Mucosa of descending colon (tissue), 3 donors: ENCODE data around the gene HEBP1. TPM values are rescaled to one million over a fixed set of nuclear protein-coding genes. Genes with fewer than 3 reads are reported as not detected.
A peak's percentile ranks its signal among the peaks of the same experiment; 100 is the strongest.

Experiments used
- ATAC-seq: fragments of 200-7000 bp; cut with Tn5 transposase; one replicate; pipeline ENCODE4 v1.9.1; 2020; ENCODE audit warnings: mild to moderate bottlenecking, moderate library complexity
- DNase-seq, 3 donors: peaks; one replicate each; pipeline ENCODE4 v3.0.0-alpha.2; 2020
- H3K36me3 ChIP-seq: fragments of 200-600 bp; one replicate; pipeline ENCODE4 v1.8.0; 2021; ENCODE audit warnings: low read depth, mild to moderate bottlenecking
- H3K4me1 ChIP-seq: fragments of 200-600 bp; one replicate; pipeline ENCODE4 v1.8.0; 2021; ENCODE audit warnings: low read depth, mild to moderate bottlenecking
- H3K4me3 ChIP-seq: fragments of 200-600 bp; one replicate; pipeline ENCODE4 v1.8.0; 2021; ENCODE audit warnings: mild to moderate bottlenecking
- H3K9me3 ChIP-seq: fragments of 200-600 bp; one replicate; pipeline ENCODE4 v1.8.0; 2021; ENCODE audit warnings: mild to moderate bottlenecking
- intact Hi-C, 2 donors: fragments of 100-400 bp; cut with DNase I in 1 of 2; cut with micrococcal nuclease in 1 of 2; formaldehyde crosslinking; loops; one replicate each; pipeline versions ENCODE4 v1.11.0 to v1.11.1; 2022; cut with DNase I, micrococcal nuclease
- total RNA-seq, 3 donors: library from RNA; stranded (reverse); fragmentation: NEBNext Ultra II Directional in 2 of 3; extraction: Animal tissue kit (Norgen Biotek cat#: 25700) in 2 of 3; gene quantifications; one replicate each; pipeline versions ENCODE4 v1.2.1 to v1.2.4, GENCODE V29; 2021 to 2023
- TF ChIP-seq, protein P1 (sequence below): fragments of 200-600 bp; IDR thresholded peaks from one replicate; pipeline ENCODE4 v1.8.0; 2022; ENCODE audit warnings: antibody characterized with exemption, mild to moderate bottlenecking
- donor health status: DM: no; HTN: no; CAD: no; lungs with moderate emphysema.
- donor health status: DM: no; HTN: no; CAD: no.
- donor health status: DM: no; HTN: yes; CAD: no.

HEBP1 gene
- total RNA-seq, 3 donors from 2014 or later = 46.0 to 68.1 (median 62.1) TPM

DNA sequence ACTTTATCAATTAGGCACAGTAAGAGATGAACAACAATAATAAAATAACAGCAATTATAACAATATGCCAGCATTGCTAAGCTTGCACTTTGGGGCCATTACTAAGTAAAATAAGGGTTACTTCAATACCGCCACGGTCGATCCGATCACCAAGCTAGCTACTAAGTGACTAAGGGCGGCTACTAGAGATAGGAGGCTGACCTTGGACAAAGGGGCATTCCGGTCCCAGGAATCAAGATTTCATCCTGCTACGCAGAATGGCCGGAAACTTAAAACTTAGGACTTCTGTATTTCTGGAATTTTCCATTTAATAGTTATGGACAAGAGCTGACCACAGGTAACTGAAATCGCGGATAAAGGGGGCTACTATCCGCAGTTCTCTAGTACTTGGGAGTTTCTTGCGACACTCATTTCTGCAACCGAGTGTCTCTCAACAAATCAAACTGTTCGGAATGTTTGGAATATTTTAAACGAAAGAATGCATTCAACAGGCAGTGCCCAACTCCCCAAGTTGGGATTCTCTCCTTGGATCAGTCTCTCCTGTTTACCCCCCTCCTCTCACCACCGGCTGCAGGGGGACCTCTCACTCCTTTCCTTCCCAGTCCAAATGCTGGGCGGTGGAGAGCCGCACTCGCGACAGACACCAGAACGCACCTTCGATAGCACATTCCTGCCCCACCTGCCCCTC, 650 bp downstream of the HEBP1 start:
- intact Hi-C loops = no loop called here
- H3K9me3 ChIP-seq = no peaks in the 10 kb centered on the region
- peaks cover 16% of the 10 kb centered on the region for H3K4me1 ChIP-seq
- TF ChIP-seq, protein P1, sequence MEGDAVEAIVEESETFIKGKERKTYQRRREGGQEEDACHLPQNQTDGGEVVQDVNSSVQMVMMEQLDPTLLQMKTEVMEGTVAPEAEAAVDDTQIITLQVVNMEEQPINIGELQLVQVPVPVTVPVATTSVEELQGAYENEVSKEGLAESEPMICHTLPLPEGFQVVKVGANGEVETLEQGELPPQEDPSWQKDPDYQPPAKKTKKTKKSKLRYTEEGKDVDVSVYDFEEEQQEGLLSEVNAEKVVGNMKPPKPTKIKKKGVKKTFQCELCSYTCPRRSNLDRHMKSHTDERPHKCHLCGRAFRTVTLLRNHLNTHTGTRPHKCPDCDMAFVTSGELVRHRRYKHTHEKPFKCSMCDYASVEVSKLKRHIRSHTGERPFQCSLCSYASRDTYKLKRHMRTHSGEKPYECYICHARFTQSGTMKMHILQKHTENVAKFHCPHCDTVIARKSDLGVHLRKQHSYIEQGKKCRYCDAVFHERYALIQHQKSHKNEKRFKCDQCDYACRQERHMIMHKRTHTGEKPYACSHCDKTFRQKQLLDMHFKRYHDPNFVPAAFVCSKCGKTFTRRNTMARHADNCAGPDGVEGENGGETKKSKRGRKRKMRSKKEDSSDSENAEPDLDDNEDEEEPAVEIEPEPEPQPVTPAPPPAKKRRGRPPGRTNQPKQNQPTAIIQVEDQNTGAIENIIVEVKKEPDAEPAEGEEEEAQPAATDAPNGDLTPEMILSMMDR = no peak
- peak; percentile 12 for ATAC-seq
- peak in 1 of 3 donors; percentile 38 for DNase-seq
- H3K36me3 ChIP-seq = no peaks in the 10 kb centered on the region
- peak overlapping the region; percentile 35 for H3K4me3 ChIP-seq

DNA sequence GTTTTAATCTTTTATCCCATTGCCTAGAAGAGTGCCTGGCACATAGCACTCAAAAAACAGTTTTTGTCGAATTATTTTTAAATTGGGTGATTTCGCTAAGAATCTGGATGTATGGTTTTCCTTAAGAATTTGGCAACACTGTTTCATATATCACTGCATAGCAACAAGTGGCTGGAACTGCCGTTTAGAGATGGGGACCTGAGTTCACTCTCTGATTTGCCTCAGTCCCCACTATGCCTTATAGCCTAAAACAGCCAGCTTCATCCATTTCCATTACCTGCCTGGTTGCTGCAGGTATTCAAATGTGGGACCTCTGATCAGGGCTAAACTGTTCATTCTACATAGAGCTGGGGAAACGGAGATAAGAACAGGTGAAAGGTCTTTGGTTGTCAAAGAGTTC, 1.8 kb downstream of the HEBP1 start:
- no peak for ATAC-seq
- no peaks in the 10 kb centered on the region for H3K9me3 ChIP-seq
- no peaks in the 10 kb centered on the region for H3K36me3 ChIP-seq
- H3K4me1 ChIP-seq = peaks cover 16% of the 10 kb centered on the region
- no peak overlapping the region for H3K4me3 ChIP-seq
- TF ChIP-seq, protein P1 = no peak
- intact Hi-C loops = no loop called here
- DNase-seq = no peak

DNA sequence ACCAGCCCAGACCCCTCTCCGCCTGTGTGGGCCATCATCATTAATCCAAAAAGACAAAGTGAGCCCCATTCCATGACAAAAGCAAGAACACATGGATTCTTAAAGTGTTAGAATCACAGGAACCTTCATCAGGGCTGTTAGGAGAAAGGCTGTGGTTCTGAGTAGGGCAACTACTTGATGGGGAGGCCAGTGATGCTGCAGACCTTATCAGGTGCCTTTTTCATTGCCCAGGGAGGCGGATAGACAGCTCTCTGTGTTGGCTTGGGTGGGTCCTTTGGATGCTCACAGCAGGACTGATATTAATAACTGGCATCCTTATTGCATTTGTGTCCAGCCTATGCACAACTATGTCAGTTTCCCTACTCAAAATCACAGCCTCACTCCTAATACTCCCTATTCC, 2.3 kb downstream of the HEBP1 start:
- no peak for DNase-seq
- Histone ChIP-seq H3K9me3 (no peaks in the 10 kb centered on the region), H3K36me3 (no peaks in the 10 kb centered on the region), H3K4me3 (no peak overlapping the region), H3K4me1 (peaks cover 16% of the 10 kb centered on the region)
- TF ChIP-seq, protein P1 = no peak
- ATAC-seq = no peak
- intact Hi-C loops = no loop called here

DNA sequence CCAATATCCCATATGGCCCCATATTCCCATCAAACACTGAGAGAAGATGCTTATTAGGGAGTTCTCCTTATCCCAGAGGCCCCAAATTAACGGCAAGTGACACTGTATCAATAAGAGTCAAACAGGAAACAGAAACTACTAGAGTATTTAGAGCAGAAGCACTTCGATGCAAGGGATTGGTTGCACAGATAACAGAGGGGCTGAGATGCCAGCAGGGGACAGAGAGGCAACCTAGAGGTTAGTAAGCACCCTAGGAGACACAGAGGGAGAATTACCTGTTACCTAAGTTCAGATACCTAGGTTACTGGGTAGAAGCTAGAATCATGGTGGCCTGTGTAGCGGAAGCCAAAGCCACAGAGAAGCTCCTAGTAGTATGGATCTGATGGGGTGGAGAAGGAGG, 2.9 kb downstream of the HEBP1 start:
- TF ChIP-seq, protein P1 = no peak
- intact Hi-C loops = no loop called here
- Histone ChIP-seq H3K9me3 (no peaks in the 10 kb centered on the region), H3K4me3 (no peak overlapping the region), H3K36me3 (no peaks in the 10 kb centered on the region), H3K4me1 (peaks cover 16% of the 10 kb centered on the region)
- ATAC-seq (no peak), DNase-seq (no peak)

DNA sequence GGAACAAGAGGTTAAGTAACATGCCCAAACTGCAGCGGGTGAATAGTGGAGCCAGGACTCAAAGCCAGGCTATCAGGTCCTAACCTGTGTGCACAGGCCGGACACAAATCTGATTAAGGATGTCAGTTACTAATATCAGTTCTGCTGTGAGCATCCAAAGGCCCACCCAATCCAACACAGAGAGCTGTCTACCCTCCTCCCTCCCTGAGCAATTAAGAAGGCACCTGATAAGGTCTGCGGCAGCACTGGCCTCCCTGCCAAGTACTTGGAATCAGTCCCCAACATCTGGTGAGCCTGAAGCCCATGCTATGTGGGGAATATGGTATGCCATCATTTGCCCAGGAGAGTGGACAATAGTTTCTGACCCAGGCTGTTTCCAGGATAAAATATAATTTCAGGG, 3.9 kb downstream of the HEBP1 start:
- no peaks in the 10 kb centered on the region for H3K9me3 ChIP-seq
- intact Hi-C loops = no loop called here
- TF ChIP-seq, protein P1 = no peak
- H3K4me3 ChIP-seq = no peak overlapping the region
- no peaks in the 10 kb centered on the region for H3K36me3 ChIP-seq
- DNase-seq (no peak), ATAC-seq (no peak)
- peaks cover 11% of the 10 kb centered on the region for H3K4me1 ChIP-seq

DNA sequence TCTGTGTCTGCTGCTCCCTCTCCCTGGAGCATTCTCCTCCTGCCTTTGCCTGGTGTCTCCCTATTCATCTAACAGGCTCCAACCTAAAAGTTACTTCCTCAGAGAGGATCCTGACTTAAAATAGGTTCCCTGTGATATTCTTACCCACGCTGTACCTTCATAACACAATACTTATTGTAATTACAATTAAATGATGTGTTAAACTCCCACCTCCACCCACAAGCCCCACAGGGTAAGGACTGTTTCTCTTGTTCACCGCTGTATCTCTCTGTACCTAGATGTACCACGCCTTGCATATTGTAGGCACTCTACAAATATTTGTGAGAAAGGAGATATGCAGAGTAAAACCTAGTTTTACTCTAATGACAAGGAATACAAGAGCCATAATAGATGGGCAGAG, 5.0 kb downstream of the HEBP1 start:
- no peaks in the 10 kb centered on the region for H3K36me3 ChIP-seq
- intact Hi-C loops = no loop called here
- no peak for DNase-seq

More for the DNA sequence above, 5.0 kb downstream of the HEBP1 start:
- no peaks in the 10 kb centered on the region for H3K9me3 ChIP-seq
- peaks cover 11% of the 10 kb centered on the region for H3K4me1 ChIP-seq
- no peak overlapping the region for H3K4me3 ChIP-seq
- ATAC-seq = no peak
- TF ChIP-seq, protein P1 = no peak
